Mesenteric fat pad (tissue), 1 donor: Measurements from ENCODE around the gene PLPP1. TPM values are rescaled to one million over a fixed set of nuclear protein-coding genes. Genes with fewer than 3 reads are reported as not detected.

Experiments
- DNase-seq: peaks from one replicate; pipeline ENCODE4 v3.0.0-alpha.2; 2020; ENCODE audit warnings: low spot score
- microRNA-seq: library from miRNA; unstranded; fragments of <30 nt; microRNA quantifications from one replicate; pipeline ENCODE4 v1.2.0, GENCODE V29; 2020; ENCODE audit warnings: borderline number of aligned reads
- total RNA-seq: library from RNA; stranded (reverse); fragmentation: NEBNext Ultra II Directional; extraction: Animal tissue kit (Norgen Biotek cat#: 25700); gene quantifications from one replicate; pipeline ENCODE4 v1.2.1, GENCODE V29; 2021
- donor health status: DM: yes; HTN: yes; CAD: no.

The PLPP1 gene
- total RNA-seq, 1 donor from 2014 or later, result 304 TPM

DNA sequence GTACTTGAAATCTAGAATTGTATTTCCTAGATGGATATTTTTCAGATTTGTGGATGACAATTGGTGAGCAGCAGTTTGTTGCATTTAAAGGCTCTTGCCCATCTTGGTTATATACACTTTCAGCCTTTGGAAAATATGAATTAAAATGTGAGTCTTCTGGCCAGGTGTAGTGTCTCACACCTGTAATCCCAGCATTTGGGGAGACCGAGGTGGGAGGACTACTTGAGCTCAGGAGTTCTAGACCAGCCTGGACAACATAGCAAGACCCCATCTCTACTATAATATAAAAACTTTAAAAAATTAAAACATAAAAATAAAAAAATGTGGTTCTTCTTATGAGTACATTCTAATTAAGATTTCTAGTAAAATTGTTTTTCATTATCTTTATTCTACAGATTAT lies 125.0 kb downstream of the PLPP1 start:
- no peak for DNase-seq

DNA sequence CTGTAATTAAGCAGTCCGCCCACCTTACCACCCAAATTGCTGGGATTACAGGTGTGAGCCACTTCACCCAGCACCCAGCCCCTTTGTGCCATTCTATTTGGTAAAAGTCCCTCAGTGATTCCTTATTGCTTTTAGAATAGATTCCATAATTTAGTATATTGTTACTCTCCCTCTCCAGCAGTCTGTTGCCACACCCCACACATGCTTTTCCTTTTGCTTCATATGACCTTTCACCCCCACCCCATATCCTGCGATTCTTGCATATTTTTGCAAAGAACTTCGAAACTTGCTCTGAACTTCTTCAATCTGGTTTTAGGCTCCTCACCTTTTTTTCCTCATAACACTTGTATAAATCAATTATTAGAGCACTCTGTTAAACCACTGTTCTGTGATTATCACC lies 126.8 kb downstream of the PLPP1 start:
- DNase-seq, result no peak

DNA sequence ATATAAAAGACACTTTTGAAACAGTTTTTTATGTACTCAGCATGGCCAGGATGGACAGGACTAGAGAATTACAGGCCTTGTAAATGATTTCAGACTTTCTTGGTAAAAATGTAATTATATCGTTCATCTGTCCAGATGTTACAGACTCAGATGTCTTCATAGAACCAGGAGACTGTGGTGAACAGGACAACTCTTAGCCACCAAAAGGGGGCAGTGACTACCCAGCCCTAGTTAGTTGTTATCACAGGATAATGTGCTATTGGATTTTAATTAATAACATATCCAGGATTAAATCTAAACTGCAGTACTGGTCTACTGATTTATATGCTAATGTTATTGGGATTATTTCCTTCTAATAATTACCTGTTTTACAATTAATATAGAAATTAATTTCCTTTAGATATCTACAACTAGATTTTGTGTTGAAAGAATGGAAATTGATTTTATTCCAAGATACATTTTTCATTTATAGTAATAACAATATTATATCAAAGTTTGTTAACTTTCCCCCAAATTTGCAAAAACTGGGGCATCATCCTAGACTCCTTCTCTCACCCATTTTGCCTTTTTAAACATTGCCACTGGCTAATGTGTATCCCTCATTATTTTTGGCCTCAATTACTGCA lies 127.6 kb downstream of the PLPP1 start:
- DNase-seq, result no peak

DNA sequence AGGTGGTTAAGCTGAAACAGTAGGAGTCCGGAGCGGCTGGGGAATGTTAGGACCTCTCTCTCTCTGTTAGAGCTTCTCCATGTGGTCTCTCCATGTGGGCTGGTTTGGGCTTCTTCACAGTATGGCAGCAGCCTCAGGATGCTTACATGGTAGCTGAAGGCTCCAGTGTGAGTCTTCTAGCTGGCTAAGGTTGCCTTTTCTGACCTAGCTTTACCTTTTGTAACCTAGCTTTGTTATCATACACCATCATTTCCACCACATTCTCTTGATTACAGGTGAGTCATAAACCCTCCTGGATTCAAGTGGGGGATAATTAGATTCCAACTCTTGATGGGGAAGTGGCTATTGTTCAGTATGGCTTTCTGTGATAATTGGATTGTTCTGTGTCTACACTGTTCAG lies 128.5 kb downstream of the PLPP1 start:
- no peak for DNase-seq

DNA sequence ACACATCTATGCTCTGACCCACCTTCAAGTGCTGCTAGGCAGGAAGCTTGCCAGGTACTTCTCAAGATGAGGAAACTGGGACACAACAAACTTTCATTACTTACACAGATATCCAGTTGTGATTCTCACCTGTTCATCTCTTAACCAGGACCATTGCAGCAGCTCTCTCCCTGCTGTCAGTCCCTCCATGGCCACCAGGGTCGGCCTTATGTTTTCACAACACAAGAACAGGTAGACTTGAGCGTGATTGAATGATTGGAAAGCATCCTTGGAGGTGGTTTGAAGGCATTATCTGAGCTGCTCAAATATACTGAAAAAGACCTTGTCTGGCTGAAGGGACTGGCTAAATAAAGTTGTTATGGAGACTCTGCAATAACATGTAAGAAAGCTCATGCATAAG lies 132.6 kb downstream of the PLPP1 start:
- DNase-seq, result no peak

DNA sequence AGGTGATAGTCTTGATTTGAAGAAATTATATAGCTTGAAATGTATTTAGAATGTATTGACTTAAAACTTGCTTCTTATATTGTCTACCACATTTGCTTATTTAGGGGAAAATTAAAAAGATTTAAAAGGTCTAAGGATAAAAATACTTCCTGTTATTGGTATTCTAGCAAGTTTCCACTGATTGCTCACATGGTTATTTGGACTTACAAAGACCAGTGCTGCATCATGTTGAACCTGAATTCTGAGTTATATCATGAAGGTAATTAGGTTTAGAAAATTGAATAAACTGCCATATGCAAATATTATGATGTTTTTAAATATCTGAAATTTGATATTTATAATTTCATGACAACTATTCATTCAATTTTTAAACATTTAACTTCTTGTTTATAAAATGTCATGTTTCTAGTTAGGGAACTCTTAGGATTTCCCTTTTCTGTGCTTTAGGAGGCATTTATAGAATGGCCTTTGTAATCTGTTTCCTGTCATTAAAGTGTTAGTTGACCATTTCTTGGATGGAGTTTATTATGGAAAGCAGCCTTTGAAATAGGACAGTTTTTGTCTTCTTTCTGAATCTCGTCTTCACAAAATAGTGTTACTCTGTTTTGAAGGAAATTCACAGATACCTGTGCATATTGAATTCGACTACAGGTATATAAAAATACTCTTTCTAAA lies 141.1 kb downstream of the PLPP1 start:
- DNase-seq, result no peak

DNA sequence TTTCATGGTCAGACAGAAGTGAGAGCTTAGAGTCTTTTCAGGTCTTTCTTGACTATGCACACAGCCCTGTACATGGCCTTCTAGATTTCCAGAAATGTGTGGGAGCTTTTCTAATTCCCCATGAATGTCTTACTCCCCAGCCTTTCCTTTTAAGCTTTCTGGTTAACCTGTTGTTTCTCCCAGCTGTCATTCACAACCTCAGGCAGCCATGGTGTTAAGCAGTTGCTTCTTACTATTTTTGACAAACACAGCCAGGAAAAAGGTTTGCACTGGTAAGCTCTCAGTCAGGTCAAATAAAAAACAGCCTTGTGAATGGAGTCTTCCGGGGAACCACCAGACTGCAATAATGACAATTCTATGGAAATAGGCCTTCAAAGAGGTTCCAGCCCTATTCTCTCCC lies 142.1 kb downstream of the PLPP1 start:
- no peak for DNase-seq

DNA sequence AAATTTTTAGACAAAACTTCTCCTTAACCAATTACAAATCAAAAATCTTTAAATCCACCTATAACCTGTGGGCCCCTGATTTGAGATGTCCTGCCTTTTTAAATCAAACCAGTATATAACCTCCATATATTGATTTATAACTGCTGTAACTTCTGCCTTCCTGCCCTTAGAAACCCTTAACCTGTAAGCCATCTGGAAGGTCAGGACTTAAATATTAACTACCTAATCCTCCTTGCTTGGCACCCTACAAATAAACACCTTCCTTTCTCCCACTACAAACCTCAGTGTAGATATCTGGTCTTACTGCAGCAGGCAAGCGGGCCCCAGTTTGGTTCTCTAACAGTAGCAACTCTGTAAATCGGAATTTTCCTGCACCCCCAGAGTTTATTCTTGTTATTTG lies 143.1 kb downstream of the PLPP1 start:
- no peak for DNase-seq

DNA sequence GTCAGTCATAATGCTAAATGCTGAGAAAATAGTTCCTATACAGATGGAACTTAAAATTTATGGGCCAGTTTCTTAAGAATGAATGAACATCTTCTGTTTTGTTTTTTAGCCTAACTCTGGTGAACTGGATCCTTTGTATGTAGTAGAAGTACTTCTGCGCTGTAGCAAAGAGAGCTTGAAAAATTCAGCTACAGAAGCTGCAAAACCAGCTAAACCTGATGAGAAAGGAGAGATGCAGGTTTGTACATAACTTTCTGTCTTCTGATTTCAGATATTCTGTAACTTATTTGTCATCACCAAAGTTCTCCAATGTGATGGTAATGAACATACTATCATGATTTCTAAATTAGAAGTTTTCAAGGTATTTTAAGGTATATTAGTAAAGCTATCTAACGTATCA lies 146.9 kb downstream of the PLPP1 start:
- no peak for DNase-seq

DNA sequence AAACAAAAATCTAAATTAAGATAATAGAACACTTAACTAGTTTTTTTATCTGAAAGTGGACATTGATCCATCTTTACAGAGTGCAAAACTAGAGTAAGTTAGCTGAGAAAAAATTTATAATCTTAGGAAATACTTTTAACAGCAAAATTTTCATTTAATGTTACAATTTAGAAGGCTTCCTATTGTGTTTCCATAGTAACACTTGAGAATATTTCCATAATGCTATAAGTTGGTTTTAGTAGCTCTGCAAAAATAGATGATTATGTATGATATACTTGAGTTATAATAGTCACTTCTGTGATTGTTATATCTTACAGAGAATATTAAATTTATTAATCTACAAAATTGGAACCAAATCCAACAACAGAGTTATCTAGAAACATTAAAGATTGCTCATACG lies 148.4 kb downstream of the PLPP1 start:
- DNase-seq, result no peak

DNA sequence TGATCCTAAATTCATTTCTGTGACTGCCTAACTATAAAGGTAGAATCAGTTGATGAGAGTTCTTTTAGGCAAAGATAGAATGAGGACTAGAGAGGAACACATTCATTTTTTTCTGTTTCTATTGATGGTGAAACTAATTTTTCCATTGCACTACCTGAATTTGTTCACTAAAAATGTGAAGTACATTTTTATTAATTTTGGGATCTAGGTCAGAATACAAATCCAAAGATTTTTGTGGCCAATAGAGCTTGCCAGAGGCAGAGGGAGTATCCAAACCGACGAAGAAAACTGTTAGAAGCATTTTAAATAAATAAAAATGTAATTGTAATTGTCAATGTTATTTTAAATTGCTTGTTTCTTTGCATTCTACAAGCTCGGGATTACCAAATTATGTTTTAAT lies 148.9 kb downstream of the PLPP1 start:
- no peak for DNase-seq

DNA sequence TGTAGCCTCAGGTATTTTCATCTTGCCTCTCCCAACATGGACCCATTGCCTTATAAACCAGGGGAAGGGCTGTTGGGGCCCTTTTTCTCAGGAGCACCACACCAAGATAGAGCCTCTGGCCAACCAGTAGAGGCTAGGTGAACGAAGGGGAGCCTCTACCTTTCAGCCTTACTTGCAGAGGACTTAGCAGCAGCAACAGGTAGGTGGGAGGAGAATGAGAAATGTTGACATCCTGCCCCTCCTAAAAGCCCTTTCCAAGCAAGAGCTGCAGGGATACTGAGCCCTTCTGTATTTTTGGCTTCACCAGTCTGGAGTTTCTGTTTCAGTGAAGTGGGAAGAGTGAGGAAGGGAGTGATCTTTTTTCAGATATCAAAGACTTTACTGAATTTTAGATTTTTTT lies 149.5 kb downstream of the PLPP1 start:
- DNase-seq, result no peak

DNA sequence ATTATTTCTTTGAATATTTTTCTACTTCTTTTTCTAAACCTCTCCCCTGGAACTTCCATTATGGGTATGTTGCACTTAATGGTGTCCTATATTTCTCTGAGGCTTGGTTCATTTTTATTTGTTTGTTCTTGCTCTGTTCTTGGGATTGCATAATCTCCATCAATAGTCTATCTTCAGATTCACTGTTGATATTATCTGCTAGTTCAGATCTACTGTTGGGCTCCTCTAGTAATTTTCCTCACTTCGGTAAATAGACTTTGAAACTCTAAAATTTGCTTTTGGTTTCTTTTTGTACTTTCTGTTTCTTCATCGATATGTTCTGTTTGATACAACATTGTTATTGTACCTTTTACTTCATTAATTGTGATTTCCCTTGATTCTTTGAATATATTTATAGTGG lies 150.7 kb downstream of the PLPP1 start:
- no peak for DNase-seq

DNA sequence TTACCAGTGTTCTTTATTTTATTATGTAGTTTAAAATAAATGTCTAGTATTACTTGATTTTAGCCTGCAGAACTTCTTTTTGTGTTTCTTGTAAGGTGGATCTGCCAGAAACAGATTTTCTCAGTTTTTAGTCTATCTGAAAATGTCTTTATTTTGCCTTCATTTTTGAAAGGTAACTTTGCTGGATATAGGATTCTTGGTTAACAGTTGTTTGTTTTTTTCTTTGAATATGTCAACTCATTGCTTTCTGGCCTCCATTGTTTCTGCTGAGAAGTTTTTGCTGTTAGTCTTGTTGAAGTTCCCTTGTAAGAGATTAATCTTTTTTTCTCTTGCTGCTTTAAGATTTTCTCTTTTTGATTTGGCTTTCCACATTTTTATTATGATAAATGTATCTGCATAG lies 151.5 kb downstream of the PLPP1 start:
- DNase-seq, result no peak

DNA sequence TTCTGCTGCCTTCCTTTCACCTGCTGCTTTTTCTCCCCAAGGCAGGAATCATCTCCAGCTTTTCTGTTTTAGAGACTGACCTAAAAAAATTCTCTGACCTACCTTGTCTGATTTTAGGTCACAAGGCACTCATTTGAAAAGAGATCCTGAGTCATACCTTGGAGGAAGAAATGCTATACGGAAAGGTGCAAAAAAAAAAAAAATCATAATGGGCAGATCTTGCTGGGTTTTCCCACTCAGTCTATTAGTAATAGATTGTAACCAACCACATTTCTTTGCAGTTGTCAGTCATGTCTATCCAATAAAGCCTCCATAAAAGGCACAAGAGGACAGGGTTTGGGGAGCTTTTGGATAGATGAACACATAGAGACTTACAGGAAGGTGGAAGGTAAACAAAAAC lies 157.0 kb downstream of the PLPP1 start:
- DNase-seq, result no peak

Small RNAs within 50 kb of the gene (microRNA-seq; reads per million reads assigned to microRNA genes)
- gene MIR5687, result 4.4 reads per million

Other genes starting within 250 kb of the PLPP1 start
- 28.3 TPM for gene DHX29, start 227.3 kb downstream of the PLPP1 start, total RNA-seq
- 49.3 TPM for gene MTREX, start 227.0 kb downstream of the PLPP1 start, total RNA-seq
- gene SLC38A9, start 177.4 kb upstream of the PLPP1 start, total RNA-seq, result 17.6 TPM
- not detected for gene DDX4, start 203.1 kb upstream of the PLPP1 start, total RNA-seq